Keratinocyte (primary cell): ENCODE results near the gene DDX51.

ENCODE experiments used
- CTCF ChIP-seq, 3 experiments: IDR thresholded peaks in 1 of 3; conservative IDR thresholded peaks in 1 of 3; optimal IDR thresholded peaks in 1 of 3; 2 replicates in 2 of 3; 3 replicates in 1 of 3; pipeline versions ENCODE3 to v1.5.1; 2011; ENCODE audit warnings: low read length in 3 of 3, mild to moderate bottlenecking in 3 of 3, moderate library complexity in 2 of 3, control low read depth in 1 of 3, inconsistent platforms in 1 of 3; ENCODE audit not compliant: insufficient read depth in 2 of 3; ENCODE audit errors: extremely low read depth in 1 of 3
- EZH2 ChIP-seq: IDR thresholded peaks from one replicate; pipeline ENCODE4 v1.6.1; 2012; ENCODE audit warnings: inconsistent platforms, mild to moderate bottlenecking, low read length, moderate library complexity

- no peak for TF ChIP-seq CTCF (optimal IDR thresholded peaks at IDR 0.05 in 1 of 3, IDR thresholded peaks at IDR 0.05 in 1 of 3, conservative IDR thresholded peaks at IDR 0.05 in 1 of 3; ENCODE audit: extremely low read depth in 1 of 3, insufficient read depth in 2 of 3, low read length in 3 of 3)
- no peak for TF ChIP-seq EZH2
These were observed 6.5 kb downstream of the DDX51 start for GRCh38 chr12:132137483-132138125.
